Measurements from ENCODE around the gene TRIM51.
"Not testable (repeated sequence)": the region's sequence is repeated elsewhere in the genome, so short reads cannot be mapped to it uniquely, and the experiment has no call there.

DNA sequence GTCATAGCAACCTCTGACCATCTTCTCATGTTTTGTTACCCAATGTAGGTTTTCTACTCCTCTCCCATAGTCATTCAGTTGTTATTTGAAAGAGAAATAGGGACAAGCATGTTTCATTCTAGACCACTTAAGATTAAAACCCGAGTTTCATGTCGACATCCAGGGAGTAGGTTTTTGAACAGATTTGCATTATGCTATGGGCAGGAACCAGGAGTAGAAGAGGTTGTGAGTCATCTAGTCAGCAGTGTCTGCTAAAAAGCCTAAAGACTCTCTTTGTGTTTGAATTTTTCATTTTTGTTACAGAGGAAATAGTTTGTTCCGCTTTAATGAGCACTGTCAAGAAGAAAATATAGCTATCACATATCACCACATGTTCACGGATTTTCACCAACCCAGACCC is 1.9 kb downstream of the TRIM51 start:
- TF ChIP-seq CTCF (IDR thresholded peaks at IDR 0.05); EP300 (IDR thresholded peaks at IDR 0.05); POLR2A (IDR thresholded peaks at IDR 0.05; ENCODE audit: low read depth); POLR2AphosphoS5 (IDR thresholded peaks at IDR 0.05): not testable (repeated sequence)
